H1 (cell line): ENCODE results near the gene PIGS.

Experiments used
- CTCF ChIP-seq, 3 experiments: IDR thresholded peaks; 1 replicate in 2 of 3; 2 replicates in 1 of 3; pipeline versions ENCODE4 v1.5.1 to v1.6.1; 2011; ENCODE audit warnings: low read length in 3 of 3, mild to moderate bottlenecking in 3 of 3, inconsistent platforms in 2 of 3, low read depth in 1 of 3, moderate library complexity in 1 of 3; ENCODE audit not compliant: insufficient read depth in 1 of 3; ENCODE audit errors: control extremely low read depth in 1 of 3
- E2F6 ChIP-seq: IDR thresholded peaks from 2 replicates; pipeline ENCODE4 v1.6.1; 2012; ENCODE audit warnings: inconsistent platforms
- EP300 ChIP-seq, 2 experiments: IDR thresholded peaks; 1 replicate in 1 of 2; 2 replicates in 1 of 2; pipeline ENCODE4 v1.6.1; 2011 to 2012; ENCODE audit warnings: low read depth in 2 of 2, low read length in 2 of 2, mild to moderate bottlenecking in 2 of 2, borderline replicate concordance in 1 of 2, inconsistent platforms in 1 of 2, moderate library complexity in 1 of 2
- GABPA ChIP-seq: IDR thresholded peaks from 2 replicates; pipeline ENCODE4 v1.6.1; 2011; ENCODE audit warnings: mild to moderate bottlenecking, low read length, moderate library complexity, borderline replicate concordance; ENCODE audit not compliant: insufficient read depth
- HDAC2 ChIP-seq, 2 experiments: fragments of 300-600 bp in 1 of 2; sonication (generic) in 1 of 2; IDR thresholded peaks; 2 replicates each; pipeline ENCODE4 v1.6.1; 2011 to 2012; ENCODE audit warnings: low read depth in 2 of 2, low read length in 2 of 2, mild to moderate bottlenecking in 2 of 2, moderate library complexity in 2 of 2, borderline replicate concordance in 1 of 2, inconsistent platforms in 1 of 2
- KDM5A ChIP-seq: fragments of 200-600 bp; IDR thresholded peaks from 2 replicates; pipeline ENCODE4 v1.7.1; 2012; ENCODE audit warnings: mild to moderate bottlenecking, low read length, inconsistent platforms, mixed read lengths
- POLR2A ChIP-seq, 2 experiments: IDR thresholded peaks; 1 replicate in 1 of 2; 2 replicates in 1 of 2; pipeline ENCODE4 v1.6.1; 2011; ENCODE audit warnings: low read depth in 2 of 2, low read length in 2 of 2, mild to moderate bottlenecking in 2 of 2; ENCODE audit errors: control extremely low read depth in 1 of 2
- SIN3A ChIP-seq, 2 experiments: IDR thresholded peaks in 1 of 2; conservative IDR thresholded peaks in 1 of 2; 2 replicates each; pipeline ENCODE4 v1.6.1; 2011 to 2012; ENCODE audit warnings: low read length in 2 of 2, improper control_type of control experiment in 1 of 2, low read depth in 1 of 2, mild to moderate bottlenecking in 1 of 2
- USF2 ChIP-seq: IDR thresholded peaks from 2 replicates; pipeline ENCODE4 v1.6.1; 2011; ENCODE audit warnings: low read length, improper control_type of control experiment
- YY1 ChIP-seq: IDR thresholded peaks from 2 replicates; pipeline ENCODE4 v1.6.1; 2011; ENCODE audit warnings: low read depth, mild to moderate bottlenecking, low read length
- ZNF274 ChIP-seq: IDR thresholded peaks from 2 replicates; pipeline ENCODE4 v1.7.0; 2012; ENCODE audit warnings: low read length, borderline replicate concordance; ENCODE audit errors: extremely low read depth

- TF ChIP-seq CTCF (IDR thresholded peaks at IDR 0.05; ENCODE audit: control extremely low read depth in 1 of 3, insufficient read depth in 1 of 3, low read depth in 1 of 3, low read length in 3 of 3) (no peak), YY1 (no peak), ZNF274 (no peak), POLR2A (IDR thresholded peaks at IDR 0.05; ENCODE audit: control extremely low read depth in 1 of 2, low read depth in 2 of 2, low read length in 2 of 2) (no peak), GABPA (no peak), HDAC2 (IDR thresholded peaks at IDR 0.05; ENCODE audit: borderline replicate concordance in 1 of 2, low read depth in 2 of 2, low read length in 2 of 2) (no peak), EP300 (IDR thresholded peaks at IDR 0.05; ENCODE audit: borderline replicate concordance in 1 of 2, low read depth in 2 of 2, low read length in 2 of 2) (no peak), USF2 (no peak), SIN3A (conservative IDR thresholded peaks at IDR 0.05 in 1 of 2, IDR thresholded peaks at IDR 0.05 in 1 of 2; ENCODE audit: low read depth in 1 of 2, low read length in 2 of 2) (no peak), KDM5A (no peak), E2F6 (no peak)
Measured at GRCh38 chr17:28537219-28537610, 34.1 kb downstream of the PIGS start.
